Kidney epithelial cell (primary cell): ENCODE measurements around the gene SOAT2. TPM values are rescaled to one million over a fixed set of nuclear protein-coding genes. Genes with fewer than 3 reads are reported as not detected.

Source experiments
- DNase-seq: peaks from one replicate; pipeline ENCODE4 v3.0.0-alpha.2; 2010; ENCODE audit warnings: low read depth
- H3K27me3 ChIP-seq: 2 replicates; pipeline ENCODE4 v1.6.0; 2011; ENCODE audit warnings: low read length; ENCODE audit not compliant: control insufficient read depth, insufficient read depth
- H3K36me3 ChIP-seq: 2 replicates; pipeline ENCODE4 v1.5.1; 2011; ENCODE audit warnings: low read length; ENCODE audit not compliant: control insufficient read depth, insufficient read depth
- H3K4me3 ChIP-seq: 2 replicates; pipeline ENCODE4 v1.5.1; 2011; ENCODE audit warnings: low read depth, mild to moderate bottlenecking, control low read depth, low read length
- total RNA-seq: library from RNA; depleted of rRNA; stranded (reverse); fragments of >200 nt; gene quantifications from 2 replicates; pipeline ENCODE4 v1.2.3, GENCODE V29; 2015
- TF ChIP-seq, protein P1 (sequence below): IDR thresholded peaks from 2 replicates; pipeline ENCODE4 v1.5.1; 2011; ENCODE audit warnings: mild to moderate bottlenecking, moderate library complexity, low read length, control low read depth, inconsistent platforms; ENCODE audit not compliant: insufficient read depth, poor library complexity, severe bottlenecking

Gene SOAT2
- total RNA-seq, 1 donor from 2014 or later, result not detected

DNA sequence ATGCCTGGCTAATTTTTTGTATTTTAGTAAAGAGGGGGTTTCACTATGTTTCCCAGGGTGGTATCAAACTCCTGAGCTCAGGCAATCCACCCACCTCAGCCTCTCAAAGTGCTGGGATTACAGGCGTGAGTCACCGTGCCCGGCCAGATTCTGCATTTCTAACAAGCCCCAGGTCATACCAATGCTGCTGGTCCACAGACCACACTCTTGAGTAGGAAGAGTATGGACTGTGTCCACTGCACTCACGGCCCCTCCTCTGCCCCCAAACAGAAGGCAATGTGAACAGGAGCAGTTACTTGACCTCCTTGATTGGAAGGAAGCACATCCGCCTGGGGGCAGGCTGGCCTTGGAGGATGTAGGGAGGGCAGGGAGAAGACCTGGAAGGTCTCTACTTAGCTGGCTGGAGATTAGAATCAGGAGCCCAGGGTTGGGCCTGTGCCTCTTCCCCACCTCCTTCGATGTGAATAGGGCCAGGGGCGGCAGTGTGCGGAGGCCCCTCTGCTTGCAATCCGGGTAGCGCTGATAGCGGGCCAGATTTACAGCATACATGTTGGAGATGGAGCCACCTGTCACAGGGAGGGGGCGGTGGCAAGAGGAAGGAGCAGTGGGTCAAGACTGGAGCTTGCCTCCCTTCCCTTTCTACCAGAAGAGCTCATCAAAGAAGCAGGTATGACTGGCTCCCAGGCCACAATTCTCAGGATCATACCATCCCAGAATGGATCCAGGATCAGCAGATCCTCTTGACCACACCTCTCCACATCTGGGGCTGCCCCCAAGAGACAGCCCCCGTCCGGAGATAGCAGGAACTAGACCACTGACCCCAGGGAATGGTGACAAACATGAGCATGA is 67.8 kb downstream of the SOAT2 start:
- Histone ChIP-seq H3K27me3 (no peaks in the 10 kb centered on the region), H3K36me3 (no peaks in the 10 kb centered on the region), H3K4me3 (no peak overlapping the region)
- DNase-seq, result no peak
- TF ChIP-seq, protein P1, sequence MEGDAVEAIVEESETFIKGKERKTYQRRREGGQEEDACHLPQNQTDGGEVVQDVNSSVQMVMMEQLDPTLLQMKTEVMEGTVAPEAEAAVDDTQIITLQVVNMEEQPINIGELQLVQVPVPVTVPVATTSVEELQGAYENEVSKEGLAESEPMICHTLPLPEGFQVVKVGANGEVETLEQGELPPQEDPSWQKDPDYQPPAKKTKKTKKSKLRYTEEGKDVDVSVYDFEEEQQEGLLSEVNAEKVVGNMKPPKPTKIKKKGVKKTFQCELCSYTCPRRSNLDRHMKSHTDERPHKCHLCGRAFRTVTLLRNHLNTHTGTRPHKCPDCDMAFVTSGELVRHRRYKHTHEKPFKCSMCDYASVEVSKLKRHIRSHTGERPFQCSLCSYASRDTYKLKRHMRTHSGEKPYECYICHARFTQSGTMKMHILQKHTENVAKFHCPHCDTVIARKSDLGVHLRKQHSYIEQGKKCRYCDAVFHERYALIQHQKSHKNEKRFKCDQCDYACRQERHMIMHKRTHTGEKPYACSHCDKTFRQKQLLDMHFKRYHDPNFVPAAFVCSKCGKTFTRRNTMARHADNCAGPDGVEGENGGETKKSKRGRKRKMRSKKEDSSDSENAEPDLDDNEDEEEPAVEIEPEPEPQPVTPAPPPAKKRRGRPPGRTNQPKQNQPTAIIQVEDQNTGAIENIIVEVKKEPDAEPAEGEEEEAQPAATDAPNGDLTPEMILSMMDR, result no peak

DNA sequence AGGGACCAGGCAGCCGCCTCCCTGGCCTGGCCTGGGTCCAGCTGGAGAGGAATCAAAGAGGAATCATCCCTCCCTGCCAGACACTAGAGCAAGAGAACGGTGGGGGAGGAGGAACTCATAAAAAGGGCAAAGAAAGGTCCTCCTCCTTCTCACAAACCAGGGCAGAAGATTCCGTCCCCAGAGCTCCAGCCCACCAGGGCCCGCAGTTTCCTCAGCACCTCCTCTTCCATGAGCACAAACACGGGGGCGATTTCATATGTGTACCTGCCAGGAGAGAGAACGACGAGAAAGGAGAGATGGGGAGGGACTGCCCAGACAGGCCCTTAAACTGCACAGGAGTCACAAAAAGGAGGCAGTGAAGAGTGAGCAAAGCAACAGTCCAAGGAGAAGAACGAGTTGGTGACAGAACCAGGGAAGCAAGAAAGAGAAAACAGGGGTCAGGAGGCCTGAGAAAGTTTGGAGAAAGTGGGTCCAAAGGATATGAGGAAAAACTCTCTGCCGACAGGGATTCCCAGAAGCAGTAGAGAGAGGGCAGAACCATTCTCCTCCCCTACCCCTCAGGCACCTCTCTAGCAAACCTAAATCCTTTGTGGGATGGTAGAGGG is 68.5 kb downstream of the SOAT2 start:
- Histone ChIP-seq H3K4me3 (no peak overlapping the region), H3K27me3 (no peaks in the 10 kb centered on the region), H3K36me3 (no peaks in the 10 kb centered on the region)
- no peak for DNase-seq
- TF ChIP-seq, protein P1, result no peak

DNA sequence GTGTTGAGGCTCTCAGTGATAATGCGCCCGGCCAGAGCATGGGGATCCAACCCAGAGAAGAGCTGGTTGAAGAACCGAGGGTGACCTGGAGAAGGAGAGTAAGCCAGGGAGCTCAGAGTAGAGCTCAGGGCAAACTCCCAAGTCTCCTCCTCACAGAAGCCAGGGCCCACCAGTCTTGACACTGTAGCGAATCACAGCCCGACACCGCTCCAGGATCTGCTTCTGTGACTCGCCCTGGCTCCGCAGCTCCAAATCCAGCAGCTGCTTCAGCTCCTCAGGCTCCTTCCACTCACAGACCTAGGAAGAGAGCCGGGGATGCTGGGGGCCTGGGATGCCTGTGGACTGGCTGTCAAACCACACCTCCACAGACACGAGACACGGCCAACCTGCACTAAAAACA is 69.1 kb downstream of the SOAT2 start:
- TF ChIP-seq, protein P1, result no peak
- Histone ChIP-seq H3K27me3 (no peaks in the 10 kb centered on the region), H3K4me3 (no peak overlapping the region), H3K36me3 (no peaks in the 10 kb centered on the region)
- DNase-seq, result no peak

DNA sequence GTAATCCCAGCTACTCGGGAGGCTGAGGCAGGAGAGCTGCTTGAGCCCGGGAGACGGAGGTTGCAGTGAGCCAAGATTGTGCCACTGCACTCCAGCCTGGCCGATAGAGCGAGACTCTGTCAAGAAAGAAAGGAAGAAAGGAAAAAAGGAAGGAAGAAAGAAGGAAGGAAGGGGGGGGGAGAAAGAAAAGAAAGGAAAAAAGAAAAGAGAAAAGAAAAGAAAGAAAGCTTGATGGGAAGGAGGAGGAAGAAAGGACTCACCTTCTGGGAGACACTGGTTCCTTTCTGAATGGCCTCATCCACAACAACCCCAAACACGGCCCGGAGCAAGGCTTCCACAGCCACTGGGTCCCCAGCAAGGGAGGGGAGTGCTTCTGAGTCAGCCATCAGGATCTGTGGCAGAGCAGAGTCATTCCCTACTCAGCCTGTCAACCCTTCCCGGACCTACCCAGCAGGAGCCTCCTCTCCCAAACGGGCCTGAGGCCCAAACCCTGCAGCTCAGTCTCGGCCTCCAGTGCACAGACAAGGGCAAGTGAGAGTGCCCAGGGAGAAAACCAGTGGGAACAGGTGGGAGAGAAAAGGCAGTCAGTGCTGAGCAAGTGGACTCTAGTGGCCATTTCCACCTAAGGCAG is 69.9 kb downstream of the SOAT2 start:
- TF ChIP-seq, protein P1, result no peak
- no peak for DNase-seq
- Histone ChIP-seq H3K36me3 (no peaks in the 10 kb centered on the region), H3K4me3 (no peak overlapping the region), H3K27me3 (no peaks in the 10 kb centered on the region)

Other genes starting within 250 kb of the SOAT2 start
- 1,322 and 1,341 TPM in 2 replicates for gene KRT8, start 198.4 kb upstream of the SOAT2 start, total RNA-seq
- 1,751 and 1,904 TPM in 2 replicates for gene KRT18, start 154.4 kb upstream of the SOAT2 start, total RNA-seq
- gene EIF4B, start 97.0 kb upstream of the SOAT2 start, total RNA-seq, result 484 and 526 TPM in 2 replicates
- 3.8 and 10.1 TPM in 2 replicates for gene TNS2, start 53.4 kb upstream of the SOAT2 start, total RNA-seq
- 32.0 and 32.3 TPM in 2 replicates for gene SPRYD3, start 24.1 kb upstream of the SOAT2 start, total RNA-seq
- 21.4 and 33.7 TPM in 2 replicates for gene IGFBP6, start 5.8 kb upstream of the SOAT2 start, total RNA-seq
- 9.1 and 9.9 TPM in 2 replicates for gene ZNF740, start 77.2 kb downstream of the SOAT2 start, total RNA-seq
- gene CSAD, start 77.4 kb downstream of the SOAT2 start, total RNA-seq, result 5.3 and 9.1 TPM in 2 replicates
- gene ITGB7, start 103.8 kb downstream of the SOAT2 start, total RNA-seq, result 0.75 and 1.6 TPM in 2 replicates
- 6.1 and 6.9 TPM in 2 replicates for gene RARG, start 128.7 kb downstream of the SOAT2 start, total RNA-seq
- gene ESPL1, start 164.8 kb downstream of the SOAT2 start, total RNA-seq, result 2.2 and 4.0 TPM in 2 replicates
- 291 and 301 TPM in 2 replicates for gene PFDN5, start 192.1 kb downstream of the SOAT2 start, total RNA-seq
- 73.1 and 75.3 TPM in 2 replicates for gene MYG1, start 196.2 kb downstream of the SOAT2 start, total RNA-seq
- 56.3 and 62.3 TPM in 2 replicates for gene AAAS, start 218.1 kb downstream of the SOAT2 start, total RNA-seq
- gene SP7, start 232.9 kb downstream of the SOAT2 start, total RNA-seq, result not detected in 2 replicates